IMR-90 (cell line): ENCODE results near the gene SGCA. TPM values are rescaled to one million over a fixed set of nuclear protein-coding genes. Genes with fewer than 3 reads are reported as not detected.
A peak's percentile ranks its signal among the peaks of the same experiment; 100 is the strongest.

Experiments used
- ATAC-seq: fragments of 200-7000 bp; cut with Tn5 transposase; 2 replicates; pipeline ENCODE4 v1.9.1; 2020; ENCODE audit warnings: low read depth, mild to moderate bottlenecking, moderate library complexity
- BruUV-seq: library from RNA; stranded (reverse); fragments of 400-500 nt; replicated peaks from 2 replicates; lab custom pipeline; 2021; lab: Mats Ljungman, UMichigan
- CTCF ChIA-PET: fragments of 300-600 bp; formaldehyde crosslinking; extraction: SDS; loops from one replicate; lab custom pipeline; 2021; ENCODE audit warnings: antibody characterized with exemption; lab: Yijun Ruan, JAX
- POLR2A ChIA-PET: fragments of 300-600 bp; sonication (Branson Sonifier 250); formaldehyde crosslinking; loops from one replicate; lab custom pipeline; 2022; ENCODE audit warnings: antibody characterized with exemption; ENCODE audit not compliant: unreplicated experiment; lab: Charles Lee
- DNase-seq: peaks from one replicate; pipeline ENCODE4 v3.0.0; 2013
- H2AFZ ChIP-seq: replicated peaks from 2 replicates; pipeline ENCODE3; 2013; ENCODE audit warnings: low read length, mild to moderate bottlenecking; ENCODE audit not compliant: poor library complexity
- H2AK5ac ChIP-seq: 2 replicates; pipeline ENCODE4 v1.6.1; 2013; ENCODE audit warnings: low read depth, low read length, inconsistent platforms
- H2AK9ac ChIP-seq: replicated peaks from 2 replicates; pipeline ENCODE3; 2013; ENCODE audit warnings: mild to moderate bottlenecking, low read depth, low read length, moderate library complexity; ENCODE audit not compliant: poor library complexity
- H2BK120ac ChIP-seq: 2 replicates; pipeline ENCODE4 v1.6.1; 2013; ENCODE audit warnings: low read depth, low read length, inconsistent platforms
- H2BK15ac ChIP-seq: 3 replicates; pipeline ENCODE4 v1.6.1; 2013; ENCODE audit warnings: low read depth, low read length, inconsistent platforms
- H2BK20ac ChIP-seq: 2 replicates; pipeline ENCODE4 v1.6.1; 2013; ENCODE audit warnings: low read depth, mild to moderate bottlenecking, inconsistent platforms, low read length, moderate library complexity
- H2BK5ac ChIP-seq: 2 replicates; pipeline ENCODE4 v1.6.1; 2013; ENCODE audit warnings: mild to moderate bottlenecking, low read depth, low read length, inconsistent platforms; ENCODE audit not compliant: poor library complexity, severe bottlenecking
- H3K14ac ChIP-seq: replicated peaks from 2 replicates; pipeline ENCODE4 v1.6.1; 2013; ENCODE audit warnings: low read depth, low read length, inconsistent platforms
- H3K18ac ChIP-seq: 2 replicates; pipeline ENCODE4 v1.6.1; 2013; ENCODE audit warnings: low read depth, low read length, control low read depth
- H3K23ac ChIP-seq: 2 replicates; pipeline ENCODE4 v1.6.1; 2013; ENCODE audit warnings: low read depth, low read length, inconsistent platforms
- H3K27ac ChIP-seq: 2 replicates; pipeline ENCODE4 v1.5.1; 2013; ENCODE audit warnings: mild to moderate bottlenecking, control low read depth, low read length; ENCODE audit not compliant: insufficient read depth
- H3K27me3 ChIP-seq: 2 replicates; pipeline ENCODE4 v1.6.1; 2013; ENCODE audit warnings: low read length; ENCODE audit not compliant: control insufficient read depth, insufficient read depth
- H3K36me3 ChIP-seq: 2 replicates; pipeline ENCODE4 v1.6.1; 2013; ENCODE audit warnings: low read length, mixed read lengths; ENCODE audit not compliant: control insufficient read depth, insufficient read depth
- H3K4ac ChIP-seq: 2 replicates; pipeline ENCODE4 v1.6.1; 2013; ENCODE audit warnings: low read depth, low read length, inconsistent platforms
- H3K4me1 ChIP-seq: 2 replicates; pipeline ENCODE4 v1.6.1; 2013; ENCODE audit warnings: low read length, mixed read lengths; ENCODE audit not compliant: control insufficient read depth, insufficient read depth
- H3K4me2 ChIP-seq: 2 replicates; pipeline ENCODE4 v1.6.1; 2013; ENCODE audit warnings: low read depth, mild to moderate bottlenecking, control low read depth, low read length, moderate library complexity
- H3K4me3 ChIP-seq: 2 replicates; pipeline ENCODE4 v1.5.1; 2013; ENCODE audit warnings: low read depth, mild to moderate bottlenecking, control low read depth, low read length, moderate library complexity; ENCODE audit not compliant: insufficient read depth
- H3K56ac ChIP-seq: 2 replicates; pipeline ENCODE4 v1.6.1; 2013; ENCODE audit warnings: low read length, inconsistent platforms; ENCODE audit not compliant: insufficient read depth; ENCODE audit errors: extremely low read depth
- H3K79me1 ChIP-seq, 2 experiments: 2 replicates each; pipeline ENCODE4 v1.6.1; 2013; ENCODE audit warnings: low read length in 2 of 2, inconsistent platforms in 1 of 2, low read depth in 1 of 2
- H3K9ac ChIP-seq: 2 replicates; pipeline ENCODE4 v1.6.1; 2013; ENCODE audit warnings: low read depth, low read length, control low read depth
- H3K9me1 ChIP-seq: 2 replicates; pipeline ENCODE4 v1.6.1; 2013; ENCODE audit warnings: low read length, inconsistent platforms; ENCODE audit not compliant: insufficient read depth
- H3K9me3 ChIP-seq: 2 replicates; pipeline ENCODE4 v1.6.1; 2013; ENCODE audit warnings: low read length; ENCODE audit not compliant: control insufficient read depth, insufficient read depth
- H4K20me1 ChIP-seq: 2 replicates; pipeline ENCODE4 v1.6.1; 2013; ENCODE audit warnings: low read length, inconsistent platforms; ENCODE audit not compliant: insufficient read depth
- H4K5ac ChIP-seq: 2 replicates; pipeline ENCODE4 v1.6.1; 2013; ENCODE audit warnings: mild to moderate bottlenecking, low read depth, low read length, control low read depth
- H4K8ac ChIP-seq, 2 experiments: 2 replicates each; pipeline ENCODE4 v1.6.1; 2013; ENCODE audit warnings: low read depth in 2 of 2, low read length in 2 of 2, control low read depth in 1 of 2, inconsistent platforms in 1 of 2
- H4K91ac ChIP-seq: 2 replicates; pipeline ENCODE4 v1.6.1; 2013; ENCODE audit warnings: low read depth, low read length, inconsistent platforms; ENCODE audit not compliant: insufficient read depth
- BHLHE40 ChIP-seq: fragments of 150-350 bp; IDR thresholded peaks from 2 replicates; pipeline ENCODE4 v1.6.1; 2016; ENCODE audit warnings: mild to moderate bottlenecking, low read depth, low read length
- CEBPB ChIP-seq: IDR thresholded peaks from 2 replicates; pipeline ENCODE4 v1.6.1; 2012; ENCODE audit warnings: low read depth, low read length, improper control_type of control experiment
- CHD1 ChIP-seq: IDR thresholded peaks from 2 replicates; pipeline ENCODE4 v1.6.1; 2012; ENCODE audit warnings: low read depth, low read length, improper control_type of control experiment
- CTCF ChIP-seq: conservative IDR thresholded peaks from 2 replicates; pipeline ENCODE4 v1.5.1; 2012; ENCODE audit warnings: mild to moderate bottlenecking, low read depth, low read length, improper control_type of control experiment
- ELK1 ChIP-seq: fragments of 150-350 bp; IDR thresholded peaks from 2 replicates; pipeline ENCODE4 v1.6.1; 2016; ENCODE audit warnings: low read depth, mild to moderate bottlenecking, low read length, moderate library complexity, borderline replicate concordance
- FOS ChIP-seq: fragments of 150-350 bp; IDR thresholded peaks from 2 replicates; pipeline ENCODE4 v1.6.1; 2016; ENCODE audit warnings: low read depth, low read length
- MAFK ChIP-seq: IDR thresholded peaks from 2 replicates; pipeline ENCODE4 v1.6.1; 2012; ENCODE audit warnings: low read depth, low read length, improper control_type of control experiment
- MAZ ChIP-seq: IDR thresholded peaks from 2 replicates; pipeline ENCODE4 v1.6.1; 2012; ENCODE audit warnings: low read depth, mild to moderate bottlenecking, low read length, improper control_type of control experiment, moderate library complexity, borderline replicate concordance
- MXI1 ChIP-seq: IDR thresholded peaks from 2 replicates; pipeline ENCODE4 v1.6.1; 2012; ENCODE audit warnings: low read depth, mild to moderate bottlenecking, low read length, moderate library complexity, borderline replicate concordance
- NFE2L2 ChIP-seq: fragments of 150-350 bp; IDR thresholded peaks from 2 replicates; pipeline ENCODE4 v1.6.1; 2016; ENCODE audit warnings: low read depth, mild to moderate bottlenecking, low read length
- POLR2A ChIP-seq: IDR thresholded peaks from 2 replicates; pipeline ENCODE4 v1.6.1; 2012; ENCODE audit warnings: mild to moderate bottlenecking, low read depth, low read length
- RAD21 ChIP-seq: IDR thresholded peaks from 2 replicates; pipeline ENCODE4 v1.6.1; 2012; ENCODE audit warnings: low read length, improper control_type of control experiment
- RCOR1 ChIP-seq: IDR thresholded peaks from 2 replicates; pipeline ENCODE4 v1.6.1; 2012; ENCODE audit warnings: mild to moderate bottlenecking, low read length, improper control_type of control experiment; ENCODE audit not compliant: insufficient replicate concordance
- RFX5 ChIP-seq: IDR thresholded peaks from 2 replicates; pipeline ENCODE4 v1.8.0; 2012; ENCODE audit warnings: low read depth, mild to moderate bottlenecking, low read length, moderate library complexity
- SMC3 ChIP-seq: fragments of 150-350 bp; IDR thresholded peaks from 2 replicates; pipeline ENCODE4 v1.6.1; 2016; ENCODE audit warnings: low read depth, mild to moderate bottlenecking, antibody characterized with exemption, low read length, moderate library complexity
- WGBS, 2 experiments: methylation state at CpG; one replicate each; pipeline versions ENCODE4 v1.1.5 to v1.1.7; 2013; ENCODE audit warnings: missing lambda C conversion rate in 2 of 2; ENCODE audit not compliant: insufficient read length in 1 of 2; ENCODE audit errors: extremely low coverage in 2 of 2; 5-methylcytosine and 5-hydroxymethylcytosine counted together
- dilution Hi-C: fragments of 300-500 bp; cut with HindIII; formaldehyde crosslinking; loops from one replicate; pipeline ENCODE4 v1.14.3; 2018; ENCODE audit warnings: low sequenced_read_pairs; ENCODE audit not compliant: unreplicated experiment
- in situ Hi-C: fragments of 300-500 bp; cut with MboI; formaldehyde crosslinking; loops from 3 replicates; pipeline ENCODE4 v1.14.3; 2019; ENCODE audit warnings: low sequenced_read_pairs, inconsistent platforms, mixed read lengths
- intact Hi-C: fragments of 100-400 bp; cut with micrococcal nuclease; formaldehyde crosslinking; loops from 2 replicates; pipeline ENCODE4 v1.10.0; 2022
- polyA plus RNA-seq, 3 experiments: library from polyadenylated mRNA; depleted of rRNA; stranded (reverse); fragments of >200 nt; gene quantifications; 2 replicates each; pipeline ENCODE4 v1.2.3, GENCODE V29; 2012; ENCODE audit warnings: low replicate concordance in 1 of 3
- total RNA-seq: library from RNA; depleted of rRNA; stranded (reverse); fragments of >200 nt; gene quantifications from 2 replicates; pipeline ENCODE4 v1.2.3, GENCODE V29; 2012

The SGCA gene
- total and polyA plus RNA-seq, 2 of the 4 experiments (the other 2 are of a cell fraction): 0.19 TPM; not detected in 1

GRCh38 chr17:50171371-50172071 lies 5.7 kb downstream of the SGCA start:
- no TSS peak for BruUV-seq
- Histone ChIP-seq H3K23ac (0 out of 2 replicates have a peak overlapping the region, but pooled peaks have one; percentile 15), H3K9me3 (no peaks in the 10 kb centered on the region), H2BK5ac (no peak overlapping the region), H2BK120ac (peak overlapping the region; percentile 80), H3K9me1 (peaks cover 9% of the 10 kb centered on the region; the same call in 1 of the 2 replicates), H3K56ac (no peak overlapping the region), H2AK5ac (peak overlapping the region; percentile 86), H3K9ac (no peak overlapping the region), H2BK15ac (peak overlapping the region; percentile 36; the same call in 2 of the 3 replicates), H3K14ac (no peak overlapping the region), H3K4me1 (peaks cover 13% of the 10 kb centered on the region), H2AFZ (no peak overlapping the region), H3K36me3 (peaks cover 5% of the 10 kb centered on the region), H4K8ac (no peak overlapping the region), H3K79me1 (peaks cover 6 to 24% of the 10 kb centered on the region in 2 experiments; a peak in 3 of 4 replicates), H3K27me3 (no peaks in the 10 kb centered on the region), H4K5ac (no peak overlapping the region), H4K20me1 (no peaks in the 10 kb centered on the region), H3K4me3 (no peak overlapping the region), H2BK20ac (no peak overlapping the region; the same call in 1 of the 2 replicates), H3K18ac (no peak overlapping the region), H3K4ac (peak overlapping the region; percentile 68), H3K27ac (no peak overlapping the region), H4K91ac (no peak overlapping the region), H3K4me2 (no peak overlapping the region), H2AK9ac (peak overlapping the region; percentile 60)
- WGBS, 2 experiments: 98% methylated on average over 9 of the region's 17 CpGs; no CpG with 5 or more reads in 1 of the 2 experiments
- dilution Hi-C loops: no loop called here
- ATAC-seq (no peak), DNase-seq (no peak)
- CTCF ChIA-PET: interaction anchor here (1.1 kb wide), 1 partner anchor 9 kb away, joined by 3 read pairs; no protein-coding TSS in a partner anchor
- POLR2A ChIA-PET: no interaction called here
- in situ Hi-C loops: loop anchor here (10.0 kb wide), 1 partner anchor 113 kb away; no protein-coding TSS in a partner anchor
- intact Hi-C loops: loop anchor here (2.0 kb wide), 1 partner anchor 119 kb away; no protein-coding TSS in a partner anchor
- no peak for TF ChIP-seq CEBPB
- no peak for TF ChIP-seq MAFK
- no peak for TF ChIP-seq MXI1
- no peak for TF ChIP-seq FOS
- no peak for TF ChIP-seq BHLHE40
- TF ChIP-seq SMC3: no peak
- no peak for TF ChIP-seq POLR2A
- no peak for TF ChIP-seq RAD21
- TF ChIP-seq MAZ: no peak
- no peak for TF ChIP-seq RFX5
- TF ChIP-seq CTCF: no peak
- TF ChIP-seq NFE2L2: no peak
- TF ChIP-seq RCOR1: no peak
- no peak for TF ChIP-seq CHD1
- no peak for TF ChIP-seq ELK1
